GM18507 (cell line): Measurements from ENCODE around the gene PTH.

Experiments used
- DNase-seq: peaks from one replicate; pipeline ENCODE4 v3.0.0; 2011; ENCODE audit warnings: low read depth; ENCODE audit not compliant: insufficient read length; ENCODE audit errors: extremely low spot score
- FAIRE-seq: peaks from 2 replicates; lab custom pipeline; 2011; peaks lifted over from hg19 to GRCh38; lab: Jason Lieb, UNC

Gene PTH

DNA sequence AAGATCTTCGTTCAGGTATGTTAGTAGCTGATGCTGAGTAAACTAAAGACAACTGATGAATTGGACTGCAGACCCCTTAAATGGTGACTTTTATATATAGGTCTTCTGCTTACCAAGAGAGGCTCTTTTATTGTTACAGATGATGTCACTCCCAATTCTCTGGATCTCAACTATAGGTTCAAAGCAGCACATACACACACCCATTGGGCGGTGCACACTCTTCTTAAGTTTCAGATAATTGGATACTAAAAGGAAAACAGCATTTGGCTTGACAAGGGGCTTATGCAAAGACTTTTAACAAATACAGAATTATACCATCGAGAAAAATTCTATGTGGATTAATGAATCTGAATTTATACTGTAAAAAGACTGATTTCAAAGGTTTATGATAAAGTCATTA is at the start of gene PTH:
TSS of gene PTH (minus strand) at position 69 of the 400 bp plus-strand sequence. CDS start 3,142 bp downstream, outside the sequence.
- no peak for DNase-seq

DNA sequence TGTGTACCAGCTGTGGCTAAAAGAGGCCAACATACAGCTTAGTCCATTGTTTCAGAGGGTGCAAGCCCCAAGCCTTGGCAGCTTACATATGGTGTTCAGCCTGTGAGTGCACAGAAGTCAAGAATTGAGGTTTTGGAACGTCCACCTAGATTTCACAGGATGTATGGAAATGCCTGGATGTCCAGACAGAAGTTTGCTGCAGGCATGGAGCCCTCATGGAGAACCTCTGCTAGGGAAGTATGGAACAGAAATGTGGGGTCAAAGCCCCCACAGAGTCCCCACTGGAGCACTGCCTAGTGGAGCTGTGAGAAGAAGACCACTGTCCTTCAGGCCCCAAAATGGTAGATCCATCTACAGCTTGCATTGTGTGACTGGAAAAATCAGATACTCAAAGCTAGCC is 42.2 kb upstream of the PTH start:
- FAIRE-seq = no peak
- DNase-seq = no peak

More for the DNA sequence above, at the start of gene PTH:
- FAIRE-seq = no peak

DNA sequence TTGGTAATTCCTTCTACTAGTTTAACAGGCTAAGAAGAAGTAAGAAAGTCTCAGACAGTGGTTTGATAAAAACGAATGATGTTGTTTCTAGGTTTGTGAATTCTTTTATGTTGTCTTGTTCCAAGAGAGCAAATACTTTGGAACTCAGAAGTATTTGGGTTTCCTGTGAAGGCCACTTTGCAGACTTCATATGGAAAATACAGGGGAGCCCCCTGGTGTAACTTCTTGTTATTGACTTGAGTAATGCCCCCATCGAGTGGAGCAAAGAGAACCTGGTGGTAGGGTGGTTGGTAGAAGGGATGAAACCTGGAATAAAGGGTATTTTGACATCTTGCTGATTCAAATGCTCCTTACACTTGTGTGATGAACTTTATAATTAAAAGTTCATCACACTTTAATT is 40.0 kb upstream of the PTH start:
- no peak for FAIRE-seq
- DNase-seq = no peak

DNA sequence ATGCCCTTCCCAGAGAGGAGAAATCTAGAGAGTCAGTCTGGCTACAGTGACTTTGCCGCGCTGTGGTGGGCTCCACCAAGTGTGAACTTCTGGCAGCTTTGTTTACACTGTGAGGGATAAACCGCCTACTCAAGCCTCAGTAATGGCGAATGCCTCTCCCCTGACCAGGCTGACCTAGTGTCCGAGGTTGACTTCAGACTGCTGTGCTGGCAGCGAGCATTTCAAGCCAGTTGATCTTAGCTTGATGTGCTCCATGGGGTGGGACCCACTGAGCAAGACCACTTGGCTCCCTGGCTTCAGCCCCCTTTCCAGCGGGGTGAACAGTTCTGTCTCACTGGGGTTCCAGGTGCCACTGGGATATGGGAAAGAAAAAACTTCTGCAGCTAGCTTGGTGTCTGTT is 38.6 kb upstream of the PTH start:
- DNase-seq (no peak), FAIRE-seq (no peak)

DNA sequence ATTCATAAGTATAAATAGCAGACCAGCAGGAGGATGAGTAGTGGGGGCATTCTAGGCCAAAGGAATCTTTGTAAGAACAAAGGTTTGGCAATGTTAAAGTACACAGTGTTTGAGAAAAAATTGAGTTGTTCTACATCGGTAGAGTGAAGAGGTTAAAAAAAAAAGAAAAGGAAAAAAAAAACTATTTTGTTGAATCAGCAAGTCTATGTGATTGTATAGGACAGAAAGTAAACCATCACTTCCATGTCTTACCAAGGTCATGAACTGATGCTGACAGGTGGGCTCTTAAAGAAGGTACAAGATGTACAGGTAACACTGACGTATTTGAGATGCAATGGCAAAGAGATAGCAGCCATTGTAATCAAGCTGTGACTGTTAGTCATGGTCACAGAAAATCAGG is 29.5 kb upstream of the PTH start:
- DNase-seq = no peak
- FAIRE-seq = no peak

DNA sequence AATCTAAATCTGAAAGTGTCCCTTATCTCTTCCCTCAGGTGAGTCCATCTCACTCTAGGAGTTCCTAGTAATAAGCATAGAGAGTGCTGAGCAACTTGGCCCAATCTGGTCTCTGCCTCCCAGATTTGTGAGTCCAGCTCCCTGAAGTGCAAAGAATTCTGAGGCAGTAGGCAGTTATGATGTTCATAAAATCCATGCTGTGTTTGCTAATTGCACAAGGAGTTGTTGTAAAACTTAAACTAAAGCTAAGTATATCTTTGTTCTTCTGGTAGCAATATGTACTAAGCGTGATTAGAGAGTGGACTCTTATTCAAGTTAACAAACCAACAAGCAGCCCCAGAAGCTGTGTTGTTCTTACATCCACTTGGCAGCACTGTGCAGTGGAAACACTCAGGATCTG is 7.6 kb upstream of the PTH start:
- DNase-seq = no peak

DNA sequence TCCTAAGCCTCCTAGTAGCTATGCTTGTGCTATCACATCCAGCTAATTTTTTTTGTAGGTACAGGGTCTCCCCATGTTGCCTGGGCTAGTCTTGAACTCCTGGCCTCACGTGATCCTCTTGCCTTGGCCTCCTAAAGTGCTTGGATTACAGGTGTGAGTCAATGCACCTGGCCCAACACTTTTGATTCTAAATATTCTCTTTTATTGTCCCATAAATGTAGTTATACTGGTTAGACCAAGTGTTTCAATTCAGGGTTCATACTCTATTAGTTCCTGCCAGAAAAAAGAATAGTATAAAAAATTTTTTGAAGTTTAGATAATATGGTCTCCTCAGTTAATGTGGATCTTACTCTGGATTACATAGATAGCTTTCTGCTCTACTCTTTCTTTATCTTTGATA is 6.7 kb upstream of the PTH start:
- DNase-seq = no peak
- no peak for FAIRE-seq

More for the DNA sequence above, 7.6 kb upstream of the PTH start:
- no peak for FAIRE-seq

DNA sequence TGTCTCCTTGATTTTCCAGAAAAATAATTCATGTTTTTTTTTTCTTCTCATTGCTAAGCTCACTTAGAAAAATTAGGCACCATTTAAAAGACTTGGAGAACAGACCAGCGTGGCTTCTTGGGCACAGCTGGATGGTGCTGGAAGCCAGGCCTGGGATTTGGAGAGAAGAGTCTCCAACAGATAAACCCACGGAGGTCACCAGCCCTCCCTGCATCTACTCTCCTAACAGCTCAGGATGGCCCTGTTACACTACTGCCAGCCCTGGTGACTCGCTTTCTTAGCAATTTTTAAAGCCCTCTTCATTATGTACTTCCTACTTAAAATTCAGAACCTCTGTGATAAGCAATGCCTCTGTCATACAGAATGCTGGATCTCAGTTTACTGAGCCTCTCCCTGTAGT is 1.7 kb downstream of the PTH start:
- FAIRE-seq = no peak
- DNase-seq = no peak

DNA sequence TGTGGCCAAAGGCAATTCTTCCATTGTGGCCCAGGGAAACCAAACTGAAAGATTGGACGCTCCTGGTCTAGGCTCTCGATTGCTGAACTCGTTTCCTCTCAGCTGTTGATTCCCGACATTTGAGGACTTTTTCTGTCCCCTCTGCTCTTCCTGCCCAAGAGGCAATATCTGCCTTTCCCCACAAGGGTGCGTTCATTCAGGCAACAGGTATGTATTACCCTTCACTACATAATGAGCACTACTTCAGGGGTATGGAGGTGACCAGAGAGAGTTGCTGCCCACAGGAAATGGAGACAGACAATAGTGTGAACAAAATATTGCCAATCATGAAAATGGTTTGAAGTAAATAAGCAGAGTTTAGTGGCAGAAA is 8.2 kb downstream of the PTH start:
- no peak for DNase-seq
- no peak for FAIRE-seq

DNA sequence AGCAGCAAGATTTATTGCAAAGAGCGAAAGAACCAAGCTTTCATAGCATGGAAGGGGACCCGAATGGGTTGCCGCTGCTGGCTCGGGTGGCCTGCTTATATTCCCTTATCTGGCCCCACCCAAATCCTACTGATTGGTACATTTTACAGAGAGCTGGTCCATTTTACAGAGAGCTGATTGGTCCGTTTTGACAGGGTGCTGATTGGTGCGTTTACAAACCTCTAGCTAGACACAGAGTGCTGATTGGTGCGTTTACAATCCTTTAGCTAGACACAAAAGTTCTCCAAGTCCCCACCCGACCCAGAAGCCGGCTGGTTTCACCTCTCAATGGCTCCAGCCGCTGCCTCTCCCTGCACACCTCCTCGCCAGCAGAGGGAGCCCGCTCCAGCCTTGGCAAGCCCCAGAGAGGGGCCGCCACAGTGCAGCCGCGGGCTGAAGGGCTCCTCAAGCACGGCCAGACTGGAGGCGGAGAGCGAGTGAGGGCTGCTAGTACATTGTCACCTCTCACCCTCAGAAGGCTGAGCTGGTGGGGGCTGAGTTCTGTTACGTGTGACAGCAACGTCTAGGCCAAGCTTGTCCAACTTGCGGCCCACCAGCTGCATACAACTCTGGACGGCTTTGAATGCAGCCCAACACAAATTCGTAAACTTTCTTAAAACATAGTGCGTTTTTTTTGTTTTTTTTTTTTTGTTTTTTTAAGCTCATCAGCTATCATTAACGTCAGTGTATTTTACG is 8.7 kb downstream of the PTH start:
- DNase-seq (no peak), FAIRE-seq (no peak)

DNA sequence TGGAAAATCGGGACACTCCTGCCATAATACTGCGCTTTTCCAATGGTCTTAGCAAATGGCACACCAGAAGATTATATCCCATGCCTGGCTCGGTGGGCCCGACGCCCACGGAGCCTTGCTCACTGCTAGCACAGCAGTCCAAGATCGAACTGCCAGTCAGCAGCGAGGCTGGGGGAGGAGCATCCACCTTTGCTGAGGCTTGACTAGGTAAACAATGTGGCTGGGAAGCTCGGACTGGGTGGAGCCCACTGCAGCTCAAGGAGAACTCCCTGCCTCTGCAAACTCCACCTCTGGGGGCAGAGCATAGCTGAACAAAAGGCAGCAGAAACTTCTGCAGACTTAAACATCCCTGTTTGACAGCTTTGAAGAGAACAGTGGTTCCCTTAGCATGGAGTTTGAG is 15.6 kb downstream of the PTH start:
- FAIRE-seq (no peak), DNase-seq (no peak)

DNA sequence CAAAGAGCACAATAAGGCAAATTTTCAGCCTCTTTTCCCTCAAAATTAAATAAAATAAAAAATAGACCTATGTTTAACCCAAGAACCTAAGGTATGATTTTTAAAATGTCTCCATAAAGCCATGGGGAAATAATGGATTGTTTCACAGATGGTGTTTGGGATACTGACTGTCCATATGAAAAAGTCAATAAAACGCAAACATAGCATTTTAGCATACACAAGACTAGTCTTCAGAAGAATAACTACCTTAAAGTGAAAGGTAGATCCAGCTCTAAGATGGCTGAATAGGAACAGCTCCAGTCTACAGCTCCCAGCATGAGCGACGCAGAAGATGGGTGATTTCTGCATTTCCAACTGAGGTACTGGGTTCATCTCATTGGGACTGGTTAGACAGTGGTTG is 16.1 kb downstream of the PTH start:
- FAIRE-seq = no peak
- no peak for DNase-seq

DNA sequence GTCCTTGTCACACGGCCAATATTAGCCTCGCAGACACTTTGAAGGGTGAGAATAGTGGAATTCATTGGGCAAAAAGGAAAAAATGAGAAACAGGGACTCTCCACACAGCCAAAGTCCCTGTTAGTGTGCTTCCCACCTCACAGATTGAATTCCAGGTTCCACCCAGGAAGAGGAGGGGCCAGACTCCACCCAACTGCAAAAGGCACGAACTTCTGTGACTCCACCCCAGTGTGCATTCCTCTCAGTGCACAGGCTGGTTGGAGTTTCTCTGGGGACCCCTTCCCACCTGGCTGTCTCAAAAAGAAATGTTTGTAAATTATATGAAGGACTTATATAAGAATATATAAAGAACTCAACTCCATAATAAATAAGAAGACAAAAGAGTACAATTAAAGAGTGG is 20.7 kb downstream of the PTH start:
- no peak for FAIRE-seq
- DNase-seq = no peak

DNA sequence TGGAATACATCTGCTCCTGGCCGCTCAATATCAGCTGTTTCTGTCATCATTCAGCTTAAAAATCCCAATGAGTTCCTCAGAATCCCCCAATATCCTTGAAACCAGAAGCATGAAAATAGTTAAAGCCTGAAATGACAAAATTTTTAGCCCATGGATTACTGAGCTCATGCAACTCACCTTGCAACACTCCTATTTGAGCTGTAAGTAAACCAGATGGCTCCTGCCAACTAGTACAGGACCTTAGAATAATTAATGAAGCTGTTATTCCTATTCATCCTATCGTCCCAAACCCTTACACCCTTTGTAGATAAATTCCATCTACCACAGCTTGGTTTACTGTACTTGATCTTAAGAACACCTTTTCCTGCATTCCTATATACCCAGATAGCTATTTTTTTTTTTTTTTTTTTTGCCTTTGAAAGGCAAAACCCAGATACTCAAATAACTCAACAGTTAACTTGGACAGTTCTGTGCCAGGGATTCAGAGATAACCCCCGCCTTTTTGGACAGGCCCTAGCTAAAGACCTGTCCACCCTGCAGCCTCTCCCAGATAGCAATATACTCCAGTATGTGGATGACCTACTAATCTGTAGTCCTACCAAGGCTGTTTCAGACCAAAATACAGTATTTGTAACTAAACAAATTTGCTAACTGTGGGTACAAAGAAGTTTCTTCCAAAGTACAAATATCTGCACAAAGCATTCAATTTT is 22.6 kb downstream of the PTH start:
- no peak for FAIRE-seq
- DNase-seq = no peak

DNA sequence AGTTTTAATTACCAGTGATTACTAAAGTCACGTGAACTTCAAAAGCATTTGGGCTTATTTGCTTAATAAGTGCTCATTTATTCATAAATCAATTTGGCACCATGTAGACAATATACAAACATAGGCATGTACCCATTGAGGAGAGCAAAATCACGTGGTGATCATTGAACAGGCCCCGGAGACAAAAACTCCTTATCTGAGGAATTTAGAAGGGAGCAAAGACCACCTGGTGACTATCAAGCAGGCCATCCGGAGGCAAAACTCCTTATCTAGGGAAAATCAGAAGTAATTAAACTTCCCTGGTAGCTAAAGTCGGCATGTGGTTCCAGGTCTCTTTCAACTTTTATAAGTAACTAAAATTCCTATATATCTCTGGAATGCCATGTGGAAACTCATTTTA is 27.0 kb downstream of the PTH start:
- FAIRE-seq = no peak

DNA sequence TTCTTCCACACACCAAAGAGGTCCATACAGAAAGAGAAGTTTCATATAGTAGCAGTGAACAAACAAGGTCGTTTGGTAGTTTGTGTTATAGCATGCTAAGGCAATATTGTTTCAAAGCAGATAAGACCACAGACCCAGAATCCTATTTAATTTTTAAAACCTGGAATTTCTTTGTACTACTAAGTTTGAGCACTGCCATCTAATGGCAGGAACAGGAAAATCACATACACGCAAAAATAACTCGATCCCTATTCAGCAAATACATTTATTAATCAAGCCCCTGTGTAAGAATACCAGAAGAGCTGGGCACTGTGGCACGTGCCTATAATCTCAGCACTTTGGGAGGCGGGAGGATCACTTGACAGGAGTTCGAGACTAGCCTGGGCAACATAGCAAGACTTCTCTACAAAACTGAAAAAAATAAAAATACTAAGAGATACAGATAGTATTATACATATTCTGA is 29.9 kb downstream of the PTH start:
- DNase-seq (no peak), FAIRE-seq (peak; percentile 56)

More for the DNA sequence above, 27.0 kb downstream of the PTH start:
- no peak for DNase-seq

DNA sequence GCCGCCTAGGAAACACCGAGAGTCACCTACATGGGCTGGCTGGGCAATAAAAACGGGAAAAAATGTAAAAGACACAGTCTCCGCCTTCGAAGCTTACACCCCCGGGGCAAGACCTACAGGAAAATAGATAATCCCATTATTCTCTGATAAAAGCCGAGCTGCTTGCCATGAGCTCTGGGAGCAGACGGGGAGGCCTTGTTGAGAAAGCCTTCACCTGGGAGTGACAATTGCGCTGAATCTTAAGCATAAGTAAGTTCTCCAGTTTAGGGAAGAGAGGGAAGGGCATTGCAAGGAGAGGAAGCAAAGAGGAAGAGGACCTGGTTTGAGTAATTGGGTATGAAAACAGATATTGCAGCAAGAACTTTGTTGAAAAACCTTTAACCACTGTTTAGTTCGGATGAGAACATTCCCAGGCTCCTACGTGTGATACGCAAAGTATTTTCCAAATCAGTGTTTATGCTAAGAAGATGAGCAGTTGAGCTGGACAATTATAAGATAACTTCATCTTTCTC is 32.0 kb downstream of the PTH start:
- DNase-seq (no peak), FAIRE-seq (no peak)

DNA sequence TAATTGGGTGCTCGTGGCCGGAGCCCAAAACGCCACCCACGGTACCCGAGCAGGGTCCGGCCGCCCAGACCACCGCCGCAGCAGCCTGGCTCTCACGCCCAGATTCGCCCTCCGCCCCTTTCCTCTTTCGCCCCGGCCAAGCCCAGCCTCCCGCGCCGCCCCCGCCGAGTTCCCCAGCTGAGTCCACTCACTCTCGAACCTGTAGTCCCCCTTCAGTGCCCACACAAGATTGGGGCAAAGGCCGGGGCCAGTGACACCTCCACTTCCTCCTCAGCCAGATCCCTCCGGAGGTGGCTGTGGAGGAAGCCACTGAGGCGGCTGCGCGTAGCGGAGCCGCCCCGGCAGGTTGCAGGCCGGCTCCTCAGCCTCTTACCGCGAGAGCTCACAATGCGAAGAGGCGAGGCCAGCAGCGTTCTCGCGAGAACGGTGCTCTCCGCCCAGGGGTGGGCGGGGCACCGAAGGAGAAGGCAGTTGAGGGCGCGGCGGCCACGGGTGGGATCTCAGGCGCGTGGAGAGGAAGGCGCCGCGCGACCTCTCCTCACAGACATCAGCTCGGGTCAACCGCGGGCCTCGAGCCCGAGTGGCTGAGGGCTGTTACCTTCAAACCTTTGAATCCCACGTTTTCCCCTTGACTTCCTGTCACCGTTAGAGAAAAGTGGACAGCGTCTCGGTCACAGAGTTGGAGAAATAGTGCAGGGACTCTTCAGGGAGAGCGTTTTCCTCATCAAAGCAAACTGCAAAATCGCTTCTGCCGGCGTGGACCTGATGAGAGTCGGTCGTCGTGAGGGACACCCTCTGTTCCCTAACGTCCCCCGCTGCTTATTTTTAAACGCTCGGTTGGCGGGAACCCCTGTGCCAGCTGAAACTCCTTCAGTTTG is 32.7 kb downstream of the PTH start, which contains the start of gene BTBD10:
TSS of gene BTBD10 (minus strand) at position 322 of the 878 bp plus-strand sequence. CDS start 18,098 bp downstream, outside the sequence.
- FAIRE-seq = peak; percentile 94

DNA sequence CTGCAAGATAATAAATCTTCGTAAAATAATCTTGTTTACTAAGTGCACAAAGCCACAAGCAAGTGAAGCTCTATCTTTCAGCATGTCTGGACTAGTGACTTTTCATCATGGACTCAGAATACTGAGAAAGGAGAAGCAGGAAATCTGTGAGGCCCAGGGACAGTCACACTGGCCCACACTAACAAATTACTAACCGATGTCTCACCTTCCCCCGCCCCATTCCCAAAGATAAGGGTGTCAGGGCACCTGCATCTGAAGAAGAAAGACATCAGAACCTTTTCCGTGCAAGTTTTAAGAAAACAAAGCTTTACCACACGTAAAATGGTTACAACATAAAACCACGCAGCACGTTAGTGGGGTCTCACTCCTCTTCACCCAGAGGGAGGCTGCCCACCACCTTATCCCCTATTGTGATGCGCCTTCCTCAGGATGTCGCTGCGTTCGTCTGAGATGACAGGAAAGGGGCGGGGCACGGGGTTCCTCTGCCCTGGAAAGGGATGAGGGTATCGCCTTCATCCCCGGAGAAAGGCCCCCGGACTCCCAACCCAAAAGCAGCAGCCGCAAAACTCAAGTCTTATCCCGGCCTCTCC is 33.4 kb downstream of the PTH start:
- peak; percentile 56 for FAIRE-seq
- DNase-seq = no peak

More for the DNA sequence above, 32.7 kb downstream of the PTH start, which contains the start of gene BTBD10:
- peak; percentile 87 for DNase-seq
